KOPT-K1 (cell line): ENCODE measurements around the gene UBE2J2.

Source experiments
- H3K27ac ChIP-seq: fragments of 200-600 bp; sonication (generic); 2 replicates; pipeline ENCODE4 v1.5.1; 2016; ENCODE audit warnings: antibody characterized with exemption, mild to moderate bottlenecking, low read depth, low read length; ENCODE audit not compliant: poor library complexity, severe bottlenecking
- H3K36me3 ChIP-seq: fragments of 200-600 bp; sonication (generic); 2 replicates; pipeline ENCODE4 v1.5.1; 2017; ENCODE audit warnings: antibody characterized with exemption, mild to moderate bottlenecking, low read length, moderate library complexity; ENCODE audit not compliant: insufficient read depth
- H3K9me3 ChIP-seq: fragments of 200-600 bp; sonication (generic); 2 replicates; pipeline ENCODE4 v1.5.1; 2017; ENCODE audit warnings: antibody characterized with exemption, low read length, mild to moderate bottlenecking; ENCODE audit not compliant: insufficient read depth, poor library complexity, severe bottlenecking

Gene UBE2J2

GRCh38 chr1:1282998-1283397 is 9.3 kb upstream of the UBE2J2 start:
- H3K9me3 ChIP-seq = no peaks in the 10 kb centered on the region
- no peak overlapping the region for H3K27ac ChIP-seq
- H3K36me3 ChIP-seq = no peaks in the 10 kb centered on the region

- no peaks in the 10 kb centered on the region for H3K9me3 ChIP-seq
- H3K27ac ChIP-seq = no peak overlapping the region
Measured at GRCh38 chr1:1281533-1282321, 8.1 kb upstream of the UBE2J2 start.

GRCh38 chr1:1280782-1281481 is 7.3 kb upstream of the UBE2J2 start:
- Histone ChIP-seq H3K27ac (no peak overlapping the region), H3K9me3 (no peaks in the 10 kb centered on the region), H3K36me3 (no peaks in the 10 kb centered on the region)

More at GRCh38 chr1:1281533-1282321, 8.1 kb upstream of the UBE2J2 start:
- H3K36me3 ChIP-seq = no peaks in the 10 kb centered on the region

GRCh38 chr1:1279028-1279427 is 5.4 kb upstream of the UBE2J2 start:
- Histone ChIP-seq H3K9me3 (no peaks in the 10 kb centered on the region), H3K36me3 (no peaks in the 10 kb centered on the region), H3K27ac (no peak overlapping the region)

GRCh38 chr1:1278620-1279019 is 5.0 kb upstream of the UBE2J2 start:
- H3K36me3 ChIP-seq = no peaks in the 10 kb centered on the region

GRCh38 chr1:1275836-1276235 is 2.2 kb upstream of the UBE2J2 start:
- H3K27ac ChIP-seq = no peak overlapping the region
- peaks cover 13% of the 10 kb centered on the region for H3K36me3 ChIP-seq
- H3K9me3 ChIP-seq = no peaks in the 10 kb centered on the region

More at GRCh38 chr1:1278620-1279019, 5.0 kb upstream of the UBE2J2 start:
- no peaks in the 10 kb centered on the region for H3K9me3 ChIP-seq
- no peak overlapping the region for H3K27ac ChIP-seq

GRCh38 chr1:1274931-1275431 is 1.3 kb upstream of the UBE2J2 start:
- H3K27ac ChIP-seq = no peak overlapping the region
- no peaks in the 10 kb centered on the region for H3K9me3 ChIP-seq

GRCh38 chr1:1274299-1274930 is 761 bp upstream of the UBE2J2 start:
- peaks cover 27% of the 10 kb centered on the region for H3K36me3 ChIP-seq
- no peaks in the 10 kb centered on the region for H3K9me3 ChIP-seq
- peak overlapping the region; percentile 78 for H3K27ac ChIP-seq

More at GRCh38 chr1:1274931-1275431, 1.3 kb upstream of the UBE2J2 start:
- H3K36me3 ChIP-seq = peaks cover 21% of the 10 kb centered on the region

- H3K9me3 ChIP-seq = no peaks in the 10 kb centered on the region
- peak overlapping the region; percentile 78 for H3K27ac ChIP-seq
- H3K36me3 ChIP-seq = peaks cover 37% of the 10 kb centered on the region
Measured at GRCh38 chr1:1273209-1273511, 494 bp downstream of the UBE2J2 start.

- Histone ChIP-seq H3K27ac (peak overlapping the region; percentile 78), H3K9me3 (no peaks in the 10 kb centered on the region), H3K36me3 (peaks cover 43% of the 10 kb centered on the region)
Measured at GRCh38 chr1:1272341-1273208, 1.1 kb downstream of the UBE2J2 start.

- H3K36me3 ChIP-seq = peaks cover 56% of the 10 kb centered on the region
- H3K27ac ChIP-seq = no peak overlapping the region
Measured at GRCh38 chr1:1270813-1271212, 2.8 kb downstream of the UBE2J2 start.

GRCh38 chr1:1268284-1268682 is 5.4 kb downstream of the UBE2J2 start:
- Histone ChIP-seq H3K9me3 (no peaks in the 10 kb centered on the region), H3K36me3 (peaks cover 81% of the 10 kb centered on the region), H3K27ac (no peak overlapping the region)

More at GRCh38 chr1:1270813-1271212, 2.8 kb downstream of the UBE2J2 start:
- H3K9me3 ChIP-seq = no peaks in the 10 kb centered on the region

GRCh38 chr1:1267488-1268283 is 6.0 kb downstream of the UBE2J2 start:
- peaks cover 87% of the 10 kb centered on the region for H3K36me3 ChIP-seq

GRCh38 chr1:1264868-1265272 is 8.8 kb downstream of the UBE2J2 start:
- H3K27ac ChIP-seq = no peak overlapping the region
- no peaks in the 10 kb centered on the region for H3K9me3 ChIP-seq
- H3K36me3 ChIP-seq = peaks cover 91% of the 10 kb centered on the region

More at GRCh38 chr1:1267488-1268283, 6.0 kb downstream of the UBE2J2 start:
- Histone ChIP-seq H3K9me3 (no peaks in the 10 kb centered on the region), H3K27ac (no peak overlapping the region)
